HG03571 (cell line): Measurements from ENCODE around the gene LMX1B.

Experiments used
- ATAC-seq: cut with Tn5 transposase; IDR thresholded peaks from one replicate; pipeline ENCODE4 v1.9.1; 2021; ENCODE audit not compliant: unreplicated experiment

The LMX1B gene

GRCh38 chr9:126617003-126617822, 3.5 kb downstream of the LMX1B start:
- ATAC-seq, result no peak

GRCh38 chr9:126617823-126618165, 4.1 kb downstream of the LMX1B start:
- ATAC-seq, result no peak

GRCh38 chr9:126618190-126618584, 4.5 kb downstream of the LMX1B start:
- ATAC-seq, result no peak

GRCh38 chr9:126618585-126619360, 5.0 kb downstream of the LMX1B start:
- ATAC-seq, result no peak

GRCh38 chr9:126619361-126620135, 5.8 kb downstream of the LMX1B start:
- ATAC-seq, result no peak

GRCh38 chr9:126620478-126620877, 6.8 kb downstream of the LMX1B start:
- no peak for ATAC-seq

GRCh38 chr9:126621061-126621918, 7.6 kb downstream of the LMX1B start:
- no peak for ATAC-seq

GRCh38 chr9:126621919-126622735, 8.4 kb downstream of the LMX1B start:
- no peak for ATAC-seq

- ATAC-seq, result no peak
Measured at GRCh38 chr9:126623314-126623666, 9.6 kb downstream of the LMX1B start.

GRCh38 chr9:126623667-126624478, 10.1 kb downstream of the LMX1B start:
- no peak for ATAC-seq

GRCh38 chr9:126624479-126624826, 10.7 kb downstream of the LMX1B start:
- no peak for ATAC-seq

- ATAC-seq, result no peak
Measured at GRCh38 chr9:126624912-126625311, 11.2 kb downstream of the LMX1B start.

- no peak for ATAC-seq
Measured at GRCh38 chr9:126625329-126626126, 11.8 kb downstream of the LMX1B start.

GRCh38 chr9:126626127-126626925, 12.6 kb downstream of the LMX1B start:
- ATAC-seq, result no peak

GRCh38 chr9:126626926-126627233, 13.2 kb downstream of the LMX1B start:
- no peak for ATAC-seq

GRCh38 chr9:126628146-126628545, 14.4 kb downstream of the LMX1B start:
- no peak for ATAC-seq

GRCh38 chr9:126628969-126629674, 15.4 kb downstream of the LMX1B start:
- no peak for ATAC-seq
